Activated T-cell treated with anti-CD3 and anti-CD28 coated beads, Interleukin-2, amount 50 U/mL, for 72 hours (primary cell): ENCODE data around the gene GNL1. TPM values are rescaled to one million over a fixed set of nuclear protein-coding genes. Genes with fewer than 3 reads are reported as not detected.

ENCODE experiments used
- ATAC-seq, 2 donors: fragments of 150-1000 bp; cut with Tn5 transposase; replicated peaks in 1 of 2; 2 replicates each; pipeline ENCODE4 v1.10.0; 2021; ENCODE audit warnings: moderate library complexity in 2 of 2, mild to moderate bottlenecking in 1 of 2
- DNase-seq, 2 donors: peaks; one replicate each; pipeline ENCODE4 v3.0.0; 2021 to 2022; ENCODE audit warnings: mixed read lengths in 1 of 2
- H3K27ac Mint-ChIP-seq: one replicate; pipeline ENCODE4 v1.8.0; 2022; ENCODE audit warnings: mild to moderate bottlenecking, moderate library complexity, mixed read lengths
- H3K27me3 Mint-ChIP-seq: one replicate; pipeline ENCODE4 v1.8.0; 2022; ENCODE audit warnings: low read depth, mixed read lengths
- H3K36me3 Mint-ChIP-seq, 2 donors: one replicate each; pipeline ENCODE4 v1.8.0; 2022; ENCODE audit warnings: mixed read lengths in 2 of 2, mild to moderate bottlenecking in 1 of 2; ENCODE audit not compliant: insufficient read depth in 2 of 2
- H3K4me1 Mint-ChIP-seq: one replicate; pipeline ENCODE4 v1.8.0; 2022; ENCODE audit warnings: low read depth, mixed read lengths
- H3K4me3 Mint-ChIP-seq, 2 donors: one replicate each; pipeline ENCODE4 v1.8.0; 2022; ENCODE audit warnings: mild to moderate bottlenecking in 2 of 2, mixed read lengths in 2 of 2, moderate library complexity in 2 of 2
- H3K9me3 Mint-ChIP-seq, 2 donors: one replicate each; pipeline ENCODE4 v1.8.0; 2022; ENCODE audit warnings: mixed read lengths in 2 of 2
- total RNA-seq, 2 donors: library from RNA; stranded (reverse); gene quantifications; one replicate each; pipeline ENCODE4 v1.2.3, GENCODE V29; 2022

GNL1 gene
- total RNA-seq, 2 donors from 2014 or later = 114 to 121 TPM

GRCh38 chr6:30589754-30590358 is 33.6 kb upstream of the GNL1 start:
- H3K27ac Mint-ChIP-seq = no peak overlapping the region
- no peaks in the 10 kb centered on the region for H3K9me3 Mint-ChIP-seq
- ATAC-seq = peak in 1 of 2 donors; percentile 20
- DNase-seq = no peak
- H3K4me3 Mint-ChIP-seq = no peak overlapping the region
- no peaks in the 10 kb centered on the region for H3K27me3 Mint-ChIP-seq
- peaks cover 18 to 26% of the 10 kb centered on the region in 2 donors for H3K36me3 Mint-ChIP-seq
- H3K4me1 Mint-ChIP-seq = peaks cover 5% of the 10 kb centered on the region

DNA sequence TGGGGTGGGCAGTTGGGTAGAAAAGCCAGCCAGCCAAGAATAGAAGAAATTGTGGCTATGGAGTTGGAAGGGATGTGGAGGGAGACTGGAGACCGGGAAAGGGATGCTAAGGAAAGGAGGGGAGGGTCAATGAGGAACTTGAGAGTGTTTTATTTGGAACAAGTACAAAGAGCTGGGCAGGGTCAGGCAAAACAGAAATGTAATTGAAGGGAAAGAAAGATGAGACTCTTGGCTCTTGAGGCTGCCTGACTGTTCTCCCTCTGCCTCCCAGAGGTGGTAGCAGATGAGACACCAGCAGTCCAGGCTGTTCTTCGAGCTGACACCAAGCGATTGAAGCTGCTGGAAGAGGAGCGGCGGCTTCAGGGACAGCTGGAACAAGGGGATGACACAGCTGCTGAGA is 27.6 kb upstream of the GNL1 start:
- DNase-seq (no peak), ATAC-seq (no peak)
- Mint-ChIP-seq H3K4me3 (no peak overlapping the region), H3K36me3 (peaks cover 21 to 54% of the 10 kb centered on the region in 2 donors), H3K27me3 (no peaks in the 10 kb centered on the region), H3K4me1 (no peaks in the 10 kb centered on the region), H3K9me3 (no peaks in the 10 kb centered on the region), H3K27ac (no peak overlapping the region)

GRCh38 chr6:30578051-30578450 is 21.8 kb upstream of the GNL1 start:
- Mint-ChIP-seq H3K4me1 (peaks cover 39% of the 10 kb centered on the region), H3K27me3 (no peaks in the 10 kb centered on the region), H3K9me3 (no peaks in the 10 kb centered on the region), H3K4me3 (no peak overlapping the region), H3K27ac (peak overlapping the region; percentile 9), H3K36me3 (peaks cover 25 to 62% of the 10 kb centered on the region in 2 donors)
- ATAC-seq (no peak), DNase-seq (no peak)

GRCh38 chr6:30573113-30573512 is 16.8 kb upstream of the GNL1 start:
- Mint-ChIP-seq H3K4me3 (peak overlapping the region; percentile 91 to 98), H3K4me1 (peaks cover 81% of the 10 kb centered on the region), H3K9me3 (no peaks in the 10 kb centered on the region), H3K36me3 (peaks cover 14 to 30% of the 10 kb centered on the region in 2 donors), H3K27ac (peak overlapping the region; percentile 55), H3K27me3 (no peaks in the 10 kb centered on the region)
- ATAC-seq = no peak
- DNase-seq = no peak

GRCh38 chr6:30572148-30572547 is 15.9 kb upstream of the GNL1 start:
- H3K4me3 Mint-ChIP-seq = peak overlapping the region; percentile 91 to 98

DNA sequence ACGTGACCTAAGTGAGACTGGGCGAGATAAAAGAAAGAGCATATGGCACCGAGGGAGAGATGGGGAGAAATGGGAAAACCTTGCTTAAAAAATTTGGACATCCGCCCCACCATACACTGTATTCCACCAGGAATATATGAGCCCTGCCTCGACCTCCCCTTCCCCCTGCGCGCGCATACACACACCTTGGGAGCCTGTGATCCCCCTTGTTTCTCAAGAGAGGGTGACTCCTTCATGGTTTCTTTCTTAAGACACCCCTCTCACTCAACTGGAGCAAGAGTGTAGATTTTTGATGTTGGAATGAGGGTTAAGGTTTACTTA is 15.4 kb upstream of the GNL1 start:
- no peak for DNase-seq
- Mint-ChIP-seq H3K4me3 (peak overlapping the region; percentile 91 to 98), H3K27ac (peak overlapping the region; percentile 98), H3K9me3 (no peaks in the 10 kb centered on the region), H3K27me3 (no peaks in the 10 kb centered on the region), H3K36me3 (peaks cover 6 to 16% of the 10 kb centered on the region in 2 donors), H3K4me1 (peaks cover 79% of the 10 kb centered on the region)
- ATAC-seq = no peak

More at GRCh38 chr6:30572148-30572547, 15.9 kb upstream of the GNL1 start:
- H3K9me3 Mint-ChIP-seq = no peaks in the 10 kb centered on the region
- DNase-seq (no peak), ATAC-seq (no peak)
- H3K36me3 Mint-ChIP-seq = peaks cover 10 to 20% of the 10 kb centered on the region in 2 donors
- peak overlapping the region; percentile 98 for H3K27ac Mint-ChIP-seq
- no peaks in the 10 kb centered on the region for H3K27me3 Mint-ChIP-seq
- peaks cover 80% of the 10 kb centered on the region for H3K4me1 Mint-ChIP-seq

- peak within 1 kb of the TSS; percentile 91 to 98 for H3K4me3 Mint-ChIP-seq
- H3K4me1 Mint-ChIP-seq = peaks cover 74% of the 10 kb centered on the region
- peak within 1 kb of the TSS; percentile 98 for H3K27ac Mint-ChIP-seq
- no peaks in the 10 kb centered on the region for H3K27me3 Mint-ChIP-seq
- ATAC-seq (peak; percentile 93 to 96), DNase-seq (peak; percentile 100)
- H3K36me3 Mint-ChIP-seq = peaks cover 3 to 12% of the 10 kb centered on the region in 2 donors
- no peaks in the 10 kb centered on the region for H3K9me3 Mint-ChIP-seq
These were observed 14.9 kb upstream of the GNL1 start, which contains the start of gene ABCF1 for GRCh38 chr6:30571075-30571761. Gene ABCF1 (plus strand): TSS chr6:30571442. CDS start chr6:30571488, 46 bp downstream.

DNA sequence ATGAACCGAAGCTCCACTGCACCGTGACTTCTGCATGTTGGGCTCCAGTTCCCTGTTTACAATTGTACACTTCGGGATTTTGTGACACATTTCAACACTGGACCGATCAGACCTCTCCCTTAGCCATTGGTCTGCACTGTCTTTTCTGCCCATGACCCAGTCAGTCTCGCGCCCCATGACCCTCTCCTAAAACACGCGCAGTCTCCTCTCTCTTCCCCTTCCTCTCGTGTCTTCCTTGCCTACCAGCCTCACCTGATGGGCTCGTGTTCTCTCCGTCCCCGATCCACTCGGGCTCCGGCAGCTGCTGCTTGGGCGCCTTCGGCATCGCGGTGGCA is 14.4 kb upstream of the GNL1 start:
- H3K27me3 Mint-ChIP-seq = no peaks in the 10 kb centered on the region
- peak; percentile 6 to 14 for ATAC-seq
- no peaks in the 10 kb centered on the region for H3K9me3 Mint-ChIP-seq
- H3K4me1 Mint-ChIP-seq = peaks cover 74% of the 10 kb centered on the region
- H3K27ac Mint-ChIP-seq = peak overlapping the region; percentile 98
- H3K4me3 Mint-ChIP-seq = peak overlapping the region; percentile 91 to 98
- peak in 1 of 2 donors; percentile 5 for DNase-seq
- H3K36me3 Mint-ChIP-seq = peaks cover 3 to 12% of the 10 kb centered on the region in 2 donors

GRCh38 chr6:30570263-30570662 is 14.0 kb upstream of the GNL1 start:
- H3K4me3 Mint-ChIP-seq = peak overlapping the region; percentile 91 to 98
- H3K9me3 Mint-ChIP-seq = no peaks in the 10 kb centered on the region
- ATAC-seq = no peak
- no peaks in the 10 kb centered on the region for H3K27me3 Mint-ChIP-seq
- H3K4me1 Mint-ChIP-seq = peaks cover 72% of the 10 kb centered on the region
- DNase-seq = no peak
- H3K27ac Mint-ChIP-seq = peak overlapping the region; percentile 11
- H3K36me3 Mint-ChIP-seq = peaks cover 3 to 12% of the 10 kb centered on the region in 2 donors

GRCh38 chr6:30568245-30568644 is 12.0 kb upstream of the GNL1 start:
- Mint-ChIP-seq H3K9me3 (no peaks in the 10 kb centered on the region), H3K4me3 (peak overlapping the region in 1 of 2 donors; percentile 28), H3K27ac (no peak overlapping the region), H3K36me3 (peaks cover 3 to 16% of the 10 kb centered on the region in 2 donors), H3K4me1 (peaks cover 64% of the 10 kb centered on the region), H3K27me3 (no peaks in the 10 kb centered on the region)
- DNase-seq (peak; percentile 31 to 54), ATAC-seq (peak; percentile 12 to 29)

GRCh38 chr6:30565772-30566171 is 9.5 kb upstream of the GNL1 start:
- Mint-ChIP-seq H3K4me3 (no peak overlapping the region), H3K4me1 (peaks cover 52% of the 10 kb centered on the region)

GRCh38 chr6:30564114-30564513 is 7.8 kb upstream of the GNL1 start:
- peak overlapping the region; percentile 16 for H3K27ac Mint-ChIP-seq
- H3K4me3 Mint-ChIP-seq = no peak overlapping the region
- H3K27me3 Mint-ChIP-seq = no peaks in the 10 kb centered on the region
- peaks cover 50% of the 10 kb centered on the region for H3K4me1 Mint-ChIP-seq
- H3K36me3 Mint-ChIP-seq = peaks cover 3 to 26% of the 10 kb centered on the region in 2 donors
- DNase-seq (no peak), ATAC-seq (no peak)
- H3K9me3 Mint-ChIP-seq = no peaks in the 10 kb centered on the region

More at GRCh38 chr6:30565772-30566171, 9.5 kb upstream of the GNL1 start:
- Mint-ChIP-seq H3K27me3 (no peaks in the 10 kb centered on the region), H3K27ac (no peak overlapping the region), H3K36me3 (peaks cover 3 to 20% of the 10 kb centered on the region in 2 donors), H3K9me3 (no peaks in the 10 kb centered on the region)
- DNase-seq = no peak
- ATAC-seq = no peak

DNA sequence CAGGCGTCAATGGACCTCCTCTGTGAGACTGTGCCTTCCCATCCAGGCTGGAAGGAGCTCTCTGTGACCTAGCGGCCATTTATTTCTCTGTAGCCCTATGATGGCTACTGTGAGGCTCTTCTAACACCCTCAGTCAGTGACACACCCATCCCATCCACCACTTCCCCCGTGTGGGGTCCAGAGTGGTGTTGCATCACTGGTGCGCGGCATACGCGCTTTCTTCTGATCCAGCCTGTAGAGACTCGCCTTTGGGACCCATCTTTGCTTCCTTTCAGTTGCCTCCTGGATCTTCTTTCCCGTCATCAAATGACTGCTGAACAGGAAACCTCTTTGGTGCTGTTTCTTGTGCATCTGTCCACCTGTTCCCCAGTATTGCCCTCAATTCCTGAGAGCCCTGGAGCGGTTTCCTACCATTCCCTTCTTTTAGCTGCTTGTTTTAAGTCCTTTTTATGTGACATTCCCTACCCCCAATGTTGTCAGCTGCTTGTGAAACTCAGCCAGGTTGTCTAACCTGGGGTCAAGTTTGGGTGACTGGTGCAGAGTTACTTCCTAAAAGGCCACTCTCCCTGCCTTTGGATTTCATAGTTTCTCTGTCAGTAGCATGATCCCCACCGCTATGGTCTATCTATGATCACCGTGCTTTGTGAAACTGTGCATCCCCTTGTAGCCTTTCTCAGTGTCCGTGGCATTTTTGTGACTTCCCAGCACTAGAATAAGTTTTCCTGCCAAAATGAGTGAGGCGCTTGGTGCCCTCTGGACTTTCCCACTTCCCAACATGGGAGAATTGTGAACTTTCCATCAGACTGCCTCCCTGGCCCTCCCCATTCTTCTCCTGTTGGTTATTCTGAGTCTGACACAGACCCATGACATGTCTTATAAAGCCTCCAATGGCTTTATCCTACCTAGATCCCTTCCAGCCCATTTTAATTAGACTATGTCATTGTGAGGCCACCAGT is 6.5 kb upstream of the GNL1 start:
- peaks cover 56% of the 10 kb centered on the region for H3K4me1 Mint-ChIP-seq

More for the DNA sequence above, 6.5 kb upstream of the GNL1 start:
- Mint-ChIP-seq H3K27me3 (no peaks in the 10 kb centered on the region), H3K27ac (peak overlapping the region; percentile 7), H3K36me3 (peaks cover 3 to 26% of the 10 kb centered on the region in 2 donors), H3K9me3 (no peaks in the 10 kb centered on the region), H3K4me3 (no peak overlapping the region)
- ATAC-seq (no peak), DNase-seq (no peak)
